Sciatic nerve (tissue), 1 donor: Measurements from ENCODE around the gene GGTLC1. TPM values are rescaled to one million over a fixed set of nuclear protein-coding genes. Genes with fewer than 3 reads are reported as not detected.

Experiments used
- total RNA-seq: library from RNA; stranded (reverse); fragmentation: NEBNext Ultra II Directional; extraction: Animal tissue kit (Norgen Biotek cat#: 25700); gene quantifications from one replicate; pipeline ENCODE4 v1.2.1, GENCODE V29; 2021
- donor health status: DM: no; HTN: no; CAD: no.

GGTLC1 gene
- total RNA-seq, 1 donor from 2014 or later: not detected

Other genes starting within 250 kb of the GGTLC1 start
- 2.5 TPM for gene CST1, start 237.8 kb downstream of the GGTLC1 start, total RNA-seq
- not detected for gene CST2, start 162.1 kb downstream of the GGTLC1 start, total RNA-seq
- gene CST5, start 109.0 kb downstream of the GGTLC1 start, total RNA-seq: not detected